ENCODE data around the gene ZFHX2. TPM values are rescaled to one million over a fixed set of nuclear protein-coding genes. Genes with fewer than 3 reads are reported as not detected.
A peak's percentile ranks its signal among the peaks of the same experiment; 100 is the strongest.

Gene ZFHX2
- total RNA-seq, 1 experiment from 2014 or later, result 19.4 TPM

GRCh38 chr14:23513818-23514643, 37.5 kb downstream of the ZFHX2 start:
- Histone ChIP-seq H3K23ac (ENCODE audit: insufficient read length, low read depth, low read length) (no peak overlapping the region), H3K79me1 (ENCODE audit: insufficient read depth, low read depth, low read length, poor library complexity, severe bottlenecking) (no peaks in the 10 kb centered on the region), H2BK5ac (ENCODE audit: insufficient read length, low read length) (no peak overlapping the region), H3K4me1 (ENCODE audit: insufficient read depth, low read length) (peaks cover 13% of the 10 kb centered on the region), H3K56ac (ENCODE audit: insufficient read length, low read depth, low read length) (no peak overlapping the region), H3K79me2 (ENCODE audit: insufficient read depth, low read length) (no peaks in the 10 kb centered on the region), H3K14ac (ENCODE audit: insufficient read depth, low read length) (peak overlapping the region; percentile 31; the same call in 1 of the 2 replicates), H2BK12ac (ENCODE audit: insufficient read length, low read depth, low read length) (no peak overlapping the region), H3K18ac (ENCODE audit: insufficient read length, low read depth, low read length) (no peak overlapping the region), H3K9me3 (ENCODE audit: control insufficient read depth, low read depth, low read length) (no peaks in the 10 kb centered on the region), H3K9ac (ENCODE audit: extremely low read depth, insufficient read length, low read length) (no peak overlapping the region), H4K5ac (ENCODE audit: insufficient read length, low read depth, low read length) (no peak overlapping the region), H4K8ac (replicated peaks; ENCODE audit: insufficient read length, low read depth, low read length) (no peak overlapping the region), H3K27ac (ENCODE audit: insufficient read length, low read depth, low read length) (no peak overlapping the region), H2BK20ac (ENCODE audit: low read depth, low read length, poor library complexity, severe bottlenecking) (no peak overlapping the region), H3K4ac (ENCODE audit: low read depth, low read length) (no peak overlapping the region), H3T11ph (ENCODE audit: low read length) (no peak overlapping the region), H2AK5ac (ENCODE audit: insufficient read length, low read length) (no peak overlapping the region), H3K23me2 (ENCODE audit: insufficient read length, low read depth, low read length, poor library complexity, severe bottlenecking) (peaks cover 3% of the 10 kb centered on the region), H4K91ac (ENCODE audit: insufficient read length, low read depth, low read length) (no peak overlapping the region), H3K4me2 (ENCODE audit: insufficient read depth, insufficient read length, low read length) (no peak overlapping the region), H2BK120ac (ENCODE audit: low read depth, low read length, poor library complexity, severe bottlenecking) (no peak overlapping the region), H2BK15ac (ENCODE audit: low read depth, low read length) (no peak overlapping the region), H4K20me1 (ENCODE audit: control insufficient read depth, insufficient read depth, insufficient read length) (no peaks in the 10 kb centered on the region), H3K27me3 (ENCODE audit: insufficient read depth, low read length) (no peaks in the 10 kb centered on the region; the same call in 1 of the 2 replicates), H2AFZ (ENCODE audit: low read length) (no peak overlapping the region)
- Mint-ChIP-seq H3K27ac (peak overlapping the region in 2 of 3 experiments; percentile 8 to 15; a peak in 1 of 7 replicates), H3K36me3 (ENCODE audit: insufficient read depth in 1 of 3, low read depth in 3 of 3) (peaks cover 0 to 2% (median 0%) of the 10 kb centered on the region in 3 experiments; a peak in 1 of 7 replicates), H3K4me1 (peaks cover 19 to 33% of the 10 kb centered on the region in 2 experiments), H3K27me3 (ENCODE audit: low read depth) (peaks cover 20% of the 10 kb centered on the region), H3K9me3 (no peaks in the 10 kb centered on the region), H3K4me3 (no peak overlapping the region)
- no CpG with 5 or more reads among the region's 8 CpGs for WGBS (ENCODE audit: extremely low coverage, insufficient read length, low lambda C conversion rate)
- TF ChIP-seq, protein P1, sequence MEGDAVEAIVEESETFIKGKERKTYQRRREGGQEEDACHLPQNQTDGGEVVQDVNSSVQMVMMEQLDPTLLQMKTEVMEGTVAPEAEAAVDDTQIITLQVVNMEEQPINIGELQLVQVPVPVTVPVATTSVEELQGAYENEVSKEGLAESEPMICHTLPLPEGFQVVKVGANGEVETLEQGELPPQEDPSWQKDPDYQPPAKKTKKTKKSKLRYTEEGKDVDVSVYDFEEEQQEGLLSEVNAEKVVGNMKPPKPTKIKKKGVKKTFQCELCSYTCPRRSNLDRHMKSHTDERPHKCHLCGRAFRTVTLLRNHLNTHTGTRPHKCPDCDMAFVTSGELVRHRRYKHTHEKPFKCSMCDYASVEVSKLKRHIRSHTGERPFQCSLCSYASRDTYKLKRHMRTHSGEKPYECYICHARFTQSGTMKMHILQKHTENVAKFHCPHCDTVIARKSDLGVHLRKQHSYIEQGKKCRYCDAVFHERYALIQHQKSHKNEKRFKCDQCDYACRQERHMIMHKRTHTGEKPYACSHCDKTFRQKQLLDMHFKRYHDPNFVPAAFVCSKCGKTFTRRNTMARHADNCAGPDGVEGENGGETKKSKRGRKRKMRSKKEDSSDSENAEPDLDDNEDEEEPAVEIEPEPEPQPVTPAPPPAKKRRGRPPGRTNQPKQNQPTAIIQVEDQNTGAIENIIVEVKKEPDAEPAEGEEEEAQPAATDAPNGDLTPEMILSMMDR (conservative IDR thresholded peaks at IDR 0.05), result no peak
- peak; percentile 9 for DNase-seq

Data from H9 (cell line).